GM19238 (cell line): ENCODE results near the gene FNDC3B.
"Not testable (repeated sequence)": the region's sequence is repeated elsewhere in the genome, so short reads cannot be mapped to it uniquely, and the experiment has no call there.

Experiments used
- DNase-seq: peaks from one replicate; pipeline ENCODE4 v3.0.0; 2011; ENCODE audit warnings: low spot score; ENCODE audit not compliant: insufficient read length

The FNDC3B gene

GRCh38 chr3:172233474-172234277 lies 194.3 kb downstream of the FNDC3B start:
- DNase-seq = no peak

- DNase-seq = no peak
Observed at GRCh38 chr3:172235698-172236097, 196.3 kb downstream of the FNDC3B start.

GRCh38 chr3:172236771-172237742 lies 197.7 kb downstream of the FNDC3B start:
- no peak for DNase-seq

GRCh38 chr3:172238188-172238587 lies 198.8 kb downstream of the FNDC3B start:
- DNase-seq = no peak

GRCh38 chr3:172239218-172239790 lies 199.9 kb downstream of the FNDC3B start:
- no peak for DNase-seq

GRCh38 chr3:172241405-172241804 lies 202.0 kb downstream of the FNDC3B start:
- no peak for DNase-seq

- not testable (repeated sequence) for DNase-seq
Observed at GRCh38 chr3:172242471-172242870, 203.1 kb downstream of the FNDC3B start.

GRCh38 chr3:172243376-172243775 lies 204.0 kb downstream of the FNDC3B start:
- not testable (repeated sequence) for DNase-seq

- DNase-seq = no peak
Observed at GRCh38 chr3:172244011-172244410, 204.6 kb downstream of the FNDC3B start.

GRCh38 chr3:172245241-172245640 lies 205.9 kb downstream of the FNDC3B start:
- DNase-seq = no peak

- DNase-seq = no peak
Observed at GRCh38 chr3:172246107-172246844, 206.9 kb downstream of the FNDC3B start.

GRCh38 chr3:172247525-172248274 lies 208.3 kb downstream of the FNDC3B start:
- DNase-seq = no peak

GRCh38 chr3:172249039-172249438 lies 209.7 kb downstream of the FNDC3B start:
- no peak for DNase-seq

- no peak for DNase-seq
Observed at GRCh38 chr3:172251211-172251610, 211.8 kb downstream of the FNDC3B start.

- DNase-seq = no peak
Observed at GRCh38 chr3:172253200-172253599, 213.8 kb downstream of the FNDC3B start.

- DNase-seq = no peak
Observed at GRCh38 chr3:172254542-172254941, 215.2 kb downstream of the FNDC3B start.

GRCh38 chr3:172255321-172255720 lies 215.9 kb downstream of the FNDC3B start:
- DNase-seq = not testable (repeated sequence)

GRCh38 chr3:172256101-172256734 lies 216.8 kb downstream of the FNDC3B start:
- DNase-seq = no peak

- DNase-seq = no peak
Observed at GRCh38 chr3:172257648-172258400, 218.4 kb downstream of the FNDC3B start.
